Measurements from ENCODE around the gene MNS1. TPM values are rescaled to one million over a fixed set of nuclear protein-coding genes. Genes with fewer than 3 reads are reported as not detected.
A peak's percentile ranks its signal among the peaks of the same experiment; 100 is the strongest.

The MNS1 gene
- total and polyA plus RNA-seq, 2 of the 13 experiments (the other 11 are each of a cell fraction or from before 2014, with no cell fraction given): 0.22 to 1.7 TPM

DNA sequence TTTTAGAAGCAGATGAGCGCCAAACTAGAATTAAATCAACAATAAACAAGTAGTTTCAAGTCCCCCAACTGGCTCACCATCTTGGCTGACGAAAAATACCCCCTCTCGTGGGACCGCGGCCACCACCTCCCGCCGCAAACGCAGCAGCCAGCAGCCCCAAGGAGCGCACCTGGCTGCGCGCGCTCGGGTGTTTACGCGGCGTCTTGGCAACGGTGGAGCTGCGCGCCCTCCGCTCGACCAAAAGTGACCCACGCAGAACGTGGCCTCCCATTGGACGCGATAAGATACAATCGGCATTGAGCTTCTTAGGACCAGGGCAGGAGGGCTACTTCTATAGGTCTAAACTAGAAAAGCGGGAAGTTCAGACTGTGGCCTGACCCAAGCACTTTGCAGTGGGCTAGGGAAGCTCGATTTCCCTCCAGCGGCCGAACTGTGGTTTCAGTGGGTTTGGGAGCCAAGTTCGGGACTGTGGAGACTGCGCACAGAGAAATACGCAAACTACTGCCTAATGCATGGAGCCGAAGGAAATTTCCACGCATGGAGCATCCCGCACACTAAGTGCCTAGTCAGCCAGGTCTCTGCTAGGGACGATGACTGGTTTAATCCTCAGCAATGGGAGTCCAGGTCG lies at the start of gene MNS1 (continued):
- TF ChIP-seq NFKB2 (CRISPR knock-in tag; IDR thresholded peaks at IDR 0.05; ENCODE audit: borderline replicate concordance) (peak; percentile 39; the same call in 1 of the 2 replicates), FOSL2 (CRISPR knock-in tag; IDR thresholded peaks at IDR 0.05) (no peak), ZNF382 (CRISPR knock-in tag; IDR thresholded peaks at IDR 0.05; ENCODE audit: borderline replicate concordance) (no peak), TMF1 (CRISPR knock-in tag; IDR thresholded peaks at IDR 0.05; ENCODE audit: low read depth) (0 out of 2 replicates have a peak, but pooled peaks have one; percentile 27), AHR (CRISPR knock-in tag; IDR thresholded peaks at IDR 0.05) (no peak), YEATS2 (CRISPR knock-in tag; IDR thresholded peaks at IDR 0.05; ENCODE audit: borderline replicate concordance) (peak; percentile 35; the same call in 1 of the 2 replicates), ZMYM2 (CRISPR knock-in tag; IDR thresholded peaks at IDR 0.05) (no peak), ZNF468 (CRISPR knock-in tag; IDR thresholded peaks at IDR 0.05) (no peak), ESRRA (CRISPR knock-in tag; IDR thresholded peaks at IDR 0.05; ENCODE audit: low read depth) (no peak), MTF1 (CRISPR knock-in tag; IDR thresholded peaks at IDR 0.05) (no peak), ZNF749 (CRISPR knock-in tag; IDR thresholded peaks at IDR 0.05; ENCODE audit: borderline replicate concordance) (0 out of 2 replicates have a peak, but pooled peaks have one; percentile 33), ZNF350 (CRISPR knock-in tag; IDR thresholded peaks at IDR 0.05; ENCODE audit: borderline replicate concordance, low read depth) (peak; percentile 64; the same call in 1 of the 2 replicates), FOXJ3 (CRISPR knock-in tag; IDR thresholded peaks at IDR 0.05; ENCODE audit: borderline replicate concordance) (peak; percentile 54; the same call in 1 of the 2 replicates), RBM39 (IDR thresholded peaks at IDR 0.05; ENCODE audit: low read depth, low read length, poor library complexity, severe bottlenecking) (no peak), MIXL1 (CRISPR knock-in tag; IDR thresholded peaks at IDR 0.05) (0 out of 2 replicates have a peak, but pooled peaks have one; percentile 39), MIER2 (CRISPR knock-in tag; IDR thresholded peaks at IDR 0.05) (no peak), RAD21 (CRISPR knock-in tag; IDR thresholded peaks at IDR 0.05) (no peak)
- TF ChIP-seq, protein P1, sequence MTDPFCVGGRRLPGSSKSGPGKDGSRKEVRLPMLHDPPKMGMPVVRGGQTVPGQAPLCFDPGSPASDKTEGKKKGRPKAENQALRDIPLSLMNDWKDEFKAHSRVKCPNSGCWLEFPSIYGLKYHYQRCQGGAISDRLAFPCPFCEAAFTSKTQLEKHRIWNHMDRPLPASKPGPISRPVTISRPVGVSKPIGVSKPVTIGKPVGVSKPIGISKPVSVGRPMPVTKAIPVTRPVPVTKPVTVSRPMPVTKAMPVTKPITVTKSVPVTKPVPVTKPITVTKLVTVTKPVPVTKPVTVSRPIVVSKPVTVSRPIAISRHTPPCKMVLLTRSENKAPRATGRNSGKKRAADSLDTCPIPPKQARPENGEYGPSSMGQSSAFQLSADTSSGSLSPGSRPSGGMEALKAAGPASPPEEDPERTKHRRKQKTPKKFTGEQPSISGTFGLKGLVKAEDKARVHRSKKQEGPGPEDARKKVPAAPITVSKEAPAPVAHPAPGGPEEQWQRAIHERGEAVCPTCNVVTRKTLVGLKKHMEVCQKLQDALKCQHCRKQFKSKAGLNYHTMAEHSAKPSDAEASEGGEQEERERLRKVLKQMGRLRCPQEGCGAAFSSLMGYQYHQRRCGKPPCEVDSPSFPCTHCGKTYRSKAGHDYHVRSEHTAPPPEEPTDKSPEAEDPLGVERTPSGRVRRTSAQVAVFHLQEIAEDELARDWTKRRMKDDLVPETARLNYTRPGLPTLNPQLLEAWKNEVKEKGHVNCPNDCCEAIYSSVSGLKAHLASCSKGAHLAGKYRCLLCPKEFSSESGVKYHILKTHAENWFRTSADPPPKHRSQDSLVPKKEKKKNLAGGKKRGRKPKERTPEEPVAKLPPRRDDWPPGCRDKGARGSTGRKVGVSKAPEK (CRISPR knock-in tag; IDR thresholded peaks at IDR 0.05; ENCODE audit: borderline replicate concordance): no peak
- TF ChIP-seq, protein P2, sequence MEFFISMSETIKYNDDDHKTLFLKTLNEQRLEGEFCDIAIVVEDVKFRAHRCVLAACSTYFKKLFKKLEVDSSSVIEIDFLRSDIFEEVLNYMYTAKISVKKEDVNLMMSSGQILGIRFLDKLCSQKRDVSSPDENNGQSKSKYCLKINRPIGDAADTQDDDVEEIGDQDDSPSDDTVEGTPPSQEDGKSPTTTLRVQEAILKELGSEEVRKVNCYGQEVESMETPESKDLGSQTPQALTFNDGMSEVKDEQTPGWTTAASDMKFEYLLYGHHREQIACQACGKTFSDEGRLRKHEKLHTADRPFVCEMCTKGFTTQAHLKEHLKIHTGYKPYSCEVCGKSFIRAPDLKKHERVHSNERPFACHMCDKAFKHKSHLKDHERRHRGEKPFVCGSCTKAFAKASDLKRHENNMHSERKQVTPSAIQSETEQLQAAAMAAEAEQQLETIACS (CRISPR knock-in tag; IDR thresholded peaks at IDR 0.05): peak; percentile 84
- TF ChIP-seq, protein P3, sequence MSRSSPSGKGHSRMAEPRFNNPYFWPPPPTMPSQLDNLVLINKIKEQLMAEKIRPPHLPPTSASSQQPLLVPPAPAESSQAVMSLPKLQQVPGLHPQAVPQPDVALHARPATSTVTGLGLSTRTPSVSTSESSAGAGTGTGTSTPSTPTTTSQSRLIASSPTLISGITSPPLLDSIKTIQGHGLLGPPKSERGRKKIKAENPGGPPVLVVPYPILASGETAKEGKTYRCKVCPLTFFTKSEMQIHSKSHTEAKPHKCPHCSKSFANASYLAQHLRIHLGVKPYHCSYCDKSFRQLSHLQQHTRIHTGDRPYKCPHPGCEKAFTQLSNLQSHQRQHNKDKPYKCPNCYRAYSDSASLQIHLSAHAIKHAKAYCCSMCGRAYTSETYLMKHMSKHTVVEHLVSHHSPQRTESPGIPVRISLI (CRISPR knock-in tag; IDR thresholded peaks at IDR 0.05; ENCODE audit: borderline replicate concordance): no peak
- TF ChIP-seq, protein P4, sequence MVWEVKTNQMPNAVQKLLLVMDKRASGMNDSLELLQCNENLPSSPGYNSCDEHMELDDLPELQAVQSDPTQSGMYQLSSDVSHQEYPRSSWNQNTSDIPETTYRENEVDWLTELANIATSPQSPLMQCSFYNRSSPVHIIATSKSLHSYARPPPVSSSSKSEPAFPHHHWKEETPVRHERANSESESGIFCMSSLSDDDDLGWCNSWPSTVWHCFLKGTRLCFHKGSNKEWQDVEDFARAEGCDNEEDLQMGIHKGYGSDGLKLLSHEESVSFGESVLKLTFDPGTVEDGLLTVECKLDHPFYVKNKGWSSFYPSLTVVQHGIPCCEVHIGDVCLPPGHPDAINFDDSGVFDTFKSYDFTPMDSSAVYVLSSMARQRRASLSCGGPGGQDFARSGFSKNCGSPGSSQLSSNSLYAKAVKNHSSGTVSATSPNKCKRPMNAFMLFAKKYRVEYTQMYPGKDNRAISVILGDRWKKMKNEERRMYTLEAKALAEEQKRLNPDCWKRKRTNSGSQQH (CRISPR knock-in tag; IDR thresholded peaks at IDR 0.05; ENCODE audit: low read depth): peak; percentile 70; the same call in 1 of the 2 replicates
